ENCODE measurements around the gene CACHD1.

DNA sequence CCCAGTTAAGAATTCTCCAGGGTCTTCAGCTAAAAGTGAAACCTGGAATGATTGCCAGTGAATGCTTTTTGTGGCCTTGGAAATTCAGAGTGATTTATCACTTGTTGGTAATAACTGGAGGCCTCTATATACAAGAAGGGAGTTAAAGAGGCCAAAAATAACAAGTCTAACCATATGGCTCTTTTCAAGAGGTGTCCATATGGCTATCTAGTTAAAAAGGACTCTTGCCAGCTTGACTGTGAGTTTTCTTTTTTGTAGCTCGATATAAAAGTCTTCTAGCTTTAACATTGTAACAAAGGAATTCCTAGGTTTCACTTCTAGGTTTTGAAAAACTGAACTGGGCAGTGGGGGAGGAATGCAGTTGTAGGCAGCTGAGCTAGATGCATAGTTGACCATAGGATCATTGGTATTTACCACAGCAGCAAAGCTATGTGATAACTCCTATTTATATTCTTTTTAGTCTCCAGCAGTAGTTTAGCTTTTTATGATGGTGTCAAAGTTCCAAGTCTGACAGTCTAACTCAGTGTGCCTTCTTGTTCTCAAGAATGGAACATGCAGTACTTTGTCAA, 44.4 kb downstream of the CACHD1 start:
- TF ChIP-seq GTF2F1 (IDR thresholded peaks at IDR 0.05; ENCODE audit: low read depth, low read length) (no peak), MEF2A (IDR thresholded peaks at IDR 0.05; ENCODE audit: control insufficient read depth, low read depth, low read length) (no peak), SMAD4 (CRISPR knock-in tag; conservative IDR thresholded peaks at IDR 0.05) (no peak)

All from K562 (cell line).